Lower leg skin (tissue), 4 donors: ENCODE results near the gene ADARB2. TPM values are rescaled to one million over a fixed set of nuclear protein-coding genes. Genes with fewer than 3 reads are reported as not detected.
"Not testable (repeated sequence)": the region's sequence is repeated elsewhere in the genome, so short reads cannot be mapped to it uniquely, and the experiment has no call there.

Experiments
- DNase-seq, 2 donors: peaks; one replicate each; pipeline ENCODE4 v3.0.0-alpha.2; 2019; ENCODE audit warnings: low spot score in 2 of 2
- H3K4me3 ChIP-seq: fragments of 200-600 bp; sonication (generic); 2 replicates; pipeline ENCODE4 v1.5.1; 2017; ENCODE audit warnings: mild to moderate bottlenecking, low read depth; ENCODE audit not compliant: poor library complexity, severe bottlenecking
- CTCF ChIP-seq, 3 donors: fragments of 450-650 bp; IDR thresholded peaks; one replicate each; pipeline ENCODE4 v1.5.1; 2016; ENCODE audit warnings: antibody characterized with exemption in 3 of 3, mild to moderate bottlenecking in 3 of 3, moderate library complexity in 2 of 3
- POLR2A ChIP-seq, 2 donors: fragments of 450-650 bp; IDR thresholded peaks; one replicate each; pipeline ENCODE4 v1.6.1; 2016 to 2017; ENCODE audit warnings: antibody characterized with exemption in 2 of 2, mild to moderate bottlenecking in 1 of 2, moderate library complexity in 1 of 2
- WGBS, 2 donors: methylation state at CpG; one replicate each; pipeline ENCODE4 v1.1.5; 2018; 5-methylcytosine and 5-hydroxymethylcytosine counted together
- intact Hi-C: fragments of 100-400 bp; cut with DNase I; formaldehyde crosslinking; loops from one replicate; pipeline ENCODE4 v1.15.0; 2023; ENCODE audit warnings: low total_unique reads
- total RNA-seq, 4 donors: library from RNA; depleted of rRNA; stranded (reverse); fragments of >200 nt; gene quantifications; one replicate each; pipeline ENCODE4 v1.1.0, GENCODE V29; 2016

The ADARB2 gene
- total RNA-seq, 4 donors from 2014 or later, result 0.72 to 3.6 (median 1.8) TPM

DNA sequence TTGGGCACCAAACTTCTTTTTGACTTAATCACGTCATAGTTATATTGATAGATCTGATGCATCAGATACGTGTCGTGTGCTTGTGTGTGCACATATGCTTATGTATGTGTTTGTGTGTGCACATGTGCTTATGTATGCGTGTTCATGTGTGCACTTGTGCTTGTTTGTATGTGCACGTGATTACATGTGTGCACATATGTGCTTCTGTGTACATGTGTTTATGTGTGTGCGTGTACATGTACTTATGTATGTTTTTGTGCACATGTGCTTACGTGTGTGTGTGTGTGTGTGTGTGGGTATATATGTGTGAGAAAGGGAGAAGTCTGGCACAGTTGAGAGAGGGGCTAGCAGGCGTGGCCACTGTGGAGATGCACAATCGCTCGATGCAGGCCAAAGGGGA lies 507.8 kb downstream of the ADARB2 start:
- TF ChIP-seq CTCF (IDR thresholded peaks at IDR 0.05) (no peak), POLR2A (IDR thresholded peaks at IDR 0.05) (no peak)

DNA sequence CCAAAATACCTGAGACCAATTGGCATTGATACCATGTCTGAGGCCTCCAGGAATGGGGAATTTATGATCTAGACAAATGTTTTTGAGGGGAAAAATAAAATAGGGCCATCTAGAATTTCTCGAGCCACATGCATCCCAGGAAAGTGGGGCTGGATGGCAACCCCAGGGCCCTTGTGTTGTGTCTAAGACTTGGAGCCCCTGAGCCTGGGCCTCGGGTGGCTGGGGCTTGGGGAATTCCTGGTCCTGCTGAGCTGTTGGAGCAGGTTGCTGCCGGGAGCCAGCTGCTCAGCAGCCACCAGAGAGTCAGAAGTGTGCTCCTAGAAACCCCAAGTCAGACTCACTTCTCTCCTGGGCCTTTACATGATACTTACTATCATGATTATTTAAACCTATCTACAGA lies 508.2 kb downstream of the ADARB2 start:
- intact Hi-C loops, result no loop called here
- H3K4me3 ChIP-seq, result no peak overlapping the region
- peak in 1 of 2 donors; percentile 80 for DNase-seq
- WGBS, 2 donors, result 54 to 59% methylated on average over 3 of the region's 3 CpGs
- TF ChIP-seq CTCF (IDR thresholded peaks at IDR 0.05) (no peak), POLR2A (IDR thresholded peaks at IDR 0.05) (no peak)

More for the DNA sequence above, 507.8 kb downstream of the ADARB2 start:
- H3K4me3 ChIP-seq, result no peak overlapping the region
- no peak for DNase-seq
- WGBS, 2 donors, result 90 to 91% methylated on average over 10 of the region's 10 CpGs
- intact Hi-C loops, result no loop called here

GRCh38 chr10:1228467-1228975 lies 508.8 kb downstream of the ADARB2 start:
- 90 to 91% methylated on average over 14 of the region's 14 CpGs for WGBS, 2 donors
- H3K4me3 ChIP-seq, result no peak overlapping the region
- intact Hi-C loops, result no loop called here
- DNase-seq, result no peak
- no peak for TF ChIP-seq CTCF (IDR thresholded peaks at IDR 0.05)
- TF ChIP-seq POLR2A (IDR thresholded peaks at IDR 0.05), result no peak

DNA sequence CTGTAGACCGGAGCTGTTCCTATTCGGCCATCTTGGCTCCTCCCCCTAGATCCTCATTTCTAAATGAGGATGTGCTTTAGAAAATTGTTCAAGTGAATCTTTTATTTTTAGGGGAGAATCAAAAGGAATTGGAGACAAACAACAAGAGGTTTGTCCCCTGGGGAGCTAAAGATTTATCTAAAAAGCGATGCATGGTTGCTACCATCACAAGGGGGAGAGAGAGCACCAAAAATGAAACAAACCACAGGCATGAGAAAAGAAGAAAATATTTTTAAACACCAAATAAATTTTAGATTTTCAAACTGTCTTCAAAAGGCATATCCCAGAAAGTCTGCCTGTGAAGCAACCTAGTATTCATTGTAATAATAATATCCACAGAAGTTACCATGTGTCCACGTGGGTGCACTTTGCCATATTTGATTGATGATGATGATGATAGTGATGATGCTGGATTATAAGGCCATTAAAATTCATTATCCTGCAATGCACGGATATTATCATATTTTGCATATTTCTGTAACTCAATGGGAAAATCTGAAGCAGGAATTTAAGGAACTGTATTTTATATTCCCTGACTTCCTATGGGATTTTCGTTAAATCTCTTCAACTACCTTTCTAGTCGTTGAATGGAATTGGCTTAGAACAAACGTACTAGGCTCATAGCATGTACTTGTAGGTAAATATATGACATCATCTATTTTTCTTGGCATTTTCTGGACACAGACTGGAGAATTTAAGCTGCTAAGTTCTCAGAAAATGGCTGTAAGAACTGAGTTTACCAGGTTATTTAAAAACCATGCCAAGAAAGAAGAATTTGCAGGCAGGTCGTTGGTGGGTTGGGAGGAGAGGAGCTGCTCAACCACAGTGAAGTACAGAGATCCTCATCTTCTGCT lies 509.6 kb downstream of the ADARB2 start:
- intact Hi-C loops, result no loop called here
- no peak for DNase-seq
- no peak for TF ChIP-seq POLR2A (IDR thresholded peaks at IDR 0.05)
- no peak for TF ChIP-seq CTCF (IDR thresholded peaks at IDR 0.05)
- 52 to 55% methylated on average over 9 of the region's 9 CpGs for WGBS, 2 donors
- no peak overlapping the region for H3K4me3 ChIP-seq

DNA sequence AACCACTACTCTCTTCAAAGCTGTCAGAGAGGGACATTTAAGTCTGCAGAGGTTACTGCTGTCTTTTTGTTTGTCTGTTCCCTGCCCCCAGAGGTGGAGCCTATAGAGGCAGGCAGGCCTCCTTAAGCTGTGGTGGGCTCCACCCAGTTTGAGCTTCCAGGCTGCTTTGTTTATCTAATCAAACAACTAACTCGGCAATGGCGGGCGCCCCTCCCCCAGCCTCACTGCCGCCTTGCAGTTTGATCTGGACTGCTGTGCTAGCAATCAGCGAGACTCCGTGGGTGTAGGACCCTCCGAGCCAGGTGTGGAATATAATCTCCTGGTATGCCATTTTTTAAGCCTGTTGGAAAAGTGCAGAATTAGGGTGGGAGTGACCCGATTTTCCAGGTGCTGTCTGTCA lies 510.4 kb downstream of the ADARB2 start:
- intact Hi-C loops, H3K4me3 ChIP-seq: not testable (repeated sequence)
- peak in 1 of 2 donors; percentile 53 for DNase-seq
- WGBS, 2 donors, result 63 to 66% methylated on average over 5 to 8 of the region's 8 CpGs

- intact Hi-C loops, DNase-seq, H3K4me3 ChIP-seq: not testable (repeated sequence)
- 0% methylated on average over 1 of the region's 1 CpG for WGBS, 2 donors
Measured at GRCh38 chr10:1219874-1220273, 517.5 kb downstream of the ADARB2 start.
